ENCODE data around the gene DDX3X.
"Not testable (repeated sequence)": the region's sequence is repeated elsewhere in the genome, so short reads cannot be mapped to it uniquely, and the experiment has no call there.

The DDX3X gene

GRCh38 chrX:41369152-41369551 lies 35.2 kb downstream of the DDX3X start:
- no peak for DNase-seq (ENCODE audit: extremely low read depth in 1 of 2, low read depth in 1 of 2)

GRCh38 chrX:41371575-41371974 lies 37.6 kb downstream of the DDX3X start:
- not testable (repeated sequence) for DNase-seq (ENCODE audit: extremely low read depth in 1 of 2, low read depth in 1 of 2)

GRCh38 chrX:41373989-41374606 lies 40.1 kb downstream of the DDX3X start:
- DNase-seq (ENCODE audit: extremely low read depth in 1 of 2, low read depth in 1 of 2): no peak

DNA sequence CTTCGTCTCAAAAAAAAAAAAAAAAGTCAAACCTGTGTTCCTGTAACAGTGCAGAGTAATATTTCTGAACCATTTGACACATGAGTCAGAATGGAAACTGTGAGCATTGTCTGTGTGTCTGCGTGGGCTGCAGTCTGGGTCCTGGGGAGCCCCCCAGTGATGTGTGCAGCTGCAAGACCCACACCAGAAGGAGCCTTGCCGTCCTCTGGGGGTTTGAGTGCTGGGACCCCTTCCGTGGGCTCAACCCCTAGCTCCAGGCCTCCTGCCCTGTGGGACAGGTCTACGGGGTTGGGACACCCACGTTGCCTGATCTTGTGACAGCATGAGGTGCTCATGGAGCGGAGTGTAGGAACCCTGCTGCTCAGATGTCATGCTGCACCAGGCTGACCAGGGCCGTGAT lies 43.7 kb downstream of the DDX3X start:
- DNase-seq (ENCODE audit: extremely low read depth in 1 of 2, low read depth in 1 of 2): peak; percentile 22 to 32

- DNase-seq (ENCODE audit: extremely low read depth in 1 of 2, low read depth in 1 of 2): no peak
Observed at GRCh38 chrX:41381685-41382084, 47.7 kb downstream of the DDX3X start.

GRCh38 chrX:41382714-41383645 lies 49.0 kb downstream of the DDX3X start:
- DNase-seq (ENCODE audit: extremely low read depth in 1 of 2, low read depth in 1 of 2): no peak

GRCh38 chrX:41384051-41384705 lies 50.2 kb downstream of the DDX3X start:
- peak in 1 of 2 donors; percentile 29 for DNase-seq (ENCODE audit: extremely low read depth in 1 of 2, low read depth in 1 of 2)

GRCh38 chrX:41386222-41386990 lies 52.4 kb downstream of the DDX3X start:
- no peak for DNase-seq (ENCODE audit: extremely low read depth in 1 of 2, low read depth in 1 of 2)

DNA sequence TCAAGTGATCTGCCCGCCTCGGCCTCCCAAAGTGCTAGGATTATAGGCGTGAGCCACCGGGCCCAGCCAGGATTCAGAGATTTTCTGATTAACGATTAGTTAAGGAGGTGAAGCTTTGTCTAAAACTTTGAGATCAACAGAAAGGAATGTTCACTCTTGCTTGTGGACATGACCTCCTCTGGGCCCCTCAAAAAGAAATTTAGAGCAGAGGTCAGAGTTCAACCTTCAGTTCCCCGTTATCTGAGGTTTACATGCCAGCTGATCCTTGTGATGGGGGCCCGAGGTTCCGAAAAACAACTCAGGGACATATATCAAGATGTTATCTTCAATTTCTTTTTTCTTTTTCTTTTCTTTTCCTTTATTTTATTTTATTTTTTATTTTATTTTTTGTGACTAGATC lies 54.6 kb downstream of the DDX3X start:
- DNase-seq (ENCODE audit: extremely low read depth in 1 of 2, low read depth in 1 of 2): no peak

DNA sequence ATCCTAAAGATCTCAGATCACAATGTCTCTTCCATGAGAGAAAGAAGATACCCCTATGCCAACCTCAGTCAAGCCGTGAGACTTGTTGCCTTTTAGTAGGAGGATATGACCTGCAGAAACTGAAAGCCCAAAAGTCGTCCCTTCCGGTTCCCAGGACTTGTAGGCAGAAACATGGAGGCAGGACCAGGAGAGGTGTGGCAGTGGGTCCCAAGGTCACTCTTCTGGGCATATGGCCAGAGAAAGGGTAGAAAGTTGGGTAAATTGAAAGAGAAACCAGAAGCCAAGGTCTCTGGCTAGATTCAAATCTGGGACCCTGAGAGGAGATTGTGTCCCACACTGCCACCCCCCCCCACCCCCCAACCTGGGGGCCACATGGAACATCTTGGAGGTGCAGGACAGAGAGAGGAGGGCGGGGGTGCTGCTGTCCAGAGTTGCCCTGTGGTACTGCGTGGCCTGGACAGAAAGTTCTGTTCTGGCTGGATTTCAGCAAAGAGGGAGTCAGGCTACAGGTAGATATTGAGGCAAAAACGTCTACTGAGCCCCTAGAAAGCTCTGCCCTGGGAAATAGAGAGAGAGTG lies 55.4 kb downstream of the DDX3X start:
- no peak for DNase-seq (ENCODE audit: extremely low read depth in 1 of 2, low read depth in 1 of 2)

- not testable (repeated sequence) for DNase-seq (ENCODE audit: extremely low read depth in 1 of 2, low read depth in 1 of 2)
Observed at GRCh38 chrX:41390576-41390975, 56.6 kb downstream of the DDX3X start.

DNA sequence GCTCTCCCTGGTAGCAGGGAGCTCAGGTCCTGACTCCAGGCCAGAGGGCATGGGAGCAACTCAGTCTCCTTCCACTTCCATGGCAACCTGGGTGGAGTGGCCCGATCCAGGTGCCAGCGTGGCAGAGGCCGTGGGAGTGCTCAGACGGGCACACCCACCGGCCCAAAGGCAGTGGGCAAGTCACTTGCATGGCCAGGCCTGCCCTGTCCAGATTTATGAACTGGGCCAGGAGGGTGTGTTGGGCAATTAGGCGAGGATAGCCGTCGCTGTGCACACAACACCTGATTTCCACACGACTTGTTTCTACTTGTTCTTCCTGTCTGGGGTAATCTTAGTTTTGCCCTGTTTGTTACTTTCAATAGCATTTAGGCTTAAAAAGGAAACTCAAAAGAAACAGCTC lies 57.6 kb downstream of the DDX3X start:
- DNase-seq (ENCODE audit: extremely low read depth in 1 of 2, low read depth in 1 of 2): no peak

GRCh38 chrX:41394293-41394692 lies 60.3 kb downstream of the DDX3X start:
- DNase-seq (ENCODE audit: extremely low read depth in 1 of 2, low read depth in 1 of 2): no peak

- no peak for DNase-seq (ENCODE audit: extremely low read depth in 1 of 2, low read depth in 1 of 2)
Observed at GRCh38 chrX:41397219-41397618, 63.3 kb downstream of the DDX3X start.

DNA sequence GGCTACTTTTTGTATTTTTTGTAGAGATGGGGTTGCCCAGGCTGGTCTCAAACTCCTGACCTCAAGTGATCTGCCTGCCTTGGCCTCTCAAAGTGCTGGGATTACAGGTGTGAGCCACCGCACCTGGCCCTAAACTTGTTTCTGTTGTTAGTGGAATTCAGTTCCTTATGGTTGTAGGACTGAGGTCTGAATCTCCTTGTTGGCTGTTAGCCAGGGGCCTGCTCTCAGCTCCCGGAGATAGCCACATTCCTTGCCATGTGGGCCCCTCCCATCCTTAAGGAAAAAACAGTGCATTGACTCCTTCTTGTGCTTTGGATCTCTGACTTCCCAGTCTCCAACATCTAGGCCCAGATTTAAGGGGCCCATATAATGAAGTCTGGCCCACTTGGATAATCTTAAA lies 63.8 kb downstream of the DDX3X start:
- no peak for DNase-seq (ENCODE audit: extremely low read depth in 1 of 2, low read depth in 1 of 2)

- DNase-seq (ENCODE audit: extremely low read depth in 1 of 2, low read depth in 1 of 2): not testable (repeated sequence)
Observed at GRCh38 chrX:41402556-41402955, 68.6 kb downstream of the DDX3X start.

- no peak for DNase-seq (ENCODE audit: extremely low read depth in 1 of 2, low read depth in 1 of 2)
Observed at GRCh38 chrX:41405551-41405950, 71.6 kb downstream of the DDX3X start.

DNA sequence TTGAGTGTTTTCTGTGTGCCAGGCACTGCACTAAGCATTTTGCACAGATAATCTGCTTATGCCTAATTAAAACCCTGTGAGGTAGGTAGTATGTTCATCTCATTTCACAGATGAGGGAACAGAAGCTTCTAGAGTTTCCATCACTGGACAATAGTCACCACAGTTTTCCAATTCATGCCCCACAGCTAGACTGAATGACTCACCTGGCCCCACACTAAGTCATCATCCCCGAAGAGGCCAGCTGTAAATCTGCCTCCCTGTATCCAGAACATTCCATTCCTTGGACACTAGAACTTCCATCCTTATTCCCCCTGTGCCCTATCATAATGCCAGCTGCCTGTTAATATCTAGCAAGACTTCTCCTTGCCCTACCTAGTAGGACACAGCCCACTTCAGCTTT lies 72.2 kb downstream of the DDX3X start:
- no peak for DNase-seq (ENCODE audit: extremely low read depth in 1 of 2, low read depth in 1 of 2)

- no peak for DNase-seq (ENCODE audit: extremely low read depth in 1 of 2, low read depth in 1 of 2)
Observed at GRCh38 chrX:41407816-41408215, 73.9 kb downstream of the DDX3X start.

GRCh38 chrX:41408576-41408975 lies 74.6 kb downstream of the DDX3X start:
- no peak for DNase-seq (ENCODE audit: extremely low read depth in 1 of 2, low read depth in 1 of 2)

DNA sequence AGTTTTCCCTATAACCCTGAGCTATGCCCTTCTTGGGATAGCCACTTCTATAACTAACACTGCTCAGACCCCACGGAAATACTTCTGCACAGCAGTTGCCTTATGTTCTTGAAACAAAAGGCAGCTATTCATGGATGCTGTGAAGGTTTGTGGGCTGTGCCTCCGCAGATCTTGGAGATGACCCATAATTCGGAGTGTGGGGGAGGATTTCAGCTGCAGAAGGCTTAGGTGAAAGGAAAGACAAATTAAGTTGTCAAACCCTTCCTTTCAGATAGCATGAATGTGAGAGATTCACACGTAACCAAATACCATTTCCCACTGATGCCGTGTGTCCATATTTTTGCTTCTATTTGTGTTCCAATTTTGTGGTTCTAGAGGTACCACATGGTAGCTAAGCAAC lies 75.0 kb downstream of the DDX3X start:
- DNase-seq (ENCODE audit: extremely low read depth in 1 of 2, low read depth in 1 of 2): no peak
